Endometrial microvascular endothelial cells (primary cell): Measurements from ENCODE around the gene MT1B. TPM values are rescaled to one million over a fixed set of nuclear protein-coding genes. Genes with fewer than 3 reads are reported as not detected.

Source experiments
- total RNA-seq: library from RNA; depleted of rRNA; stranded (reverse); fragments of >200 nt; gene quantifications from one replicate; pipeline ENCODE4 v1.2.3, GENCODE V29; 2015; ENCODE audit errors: inconsistent ontology term

The MT1B gene
- total RNA-seq, 1 donor from 2014 or later, result not detected

Other genes with a start within 250 kb of the MT1B start
- 116 TPM for gene AMFR, start 226.3 kb upstream of the MT1B start, total RNA-seq
- gene NUDT21, start 200.6 kb upstream of the MT1B start, total RNA-seq, result 110 TPM
- gene OGFOD1, start 200.3 kb upstream of the MT1B start, total RNA-seq, result 99.2 TPM
- gene BBS2, start 131.9 kb upstream of the MT1B start, total RNA-seq, result 45.7 TPM
- gene MT4, start 86.8 kb upstream of the MT1B start, total RNA-seq, result not detected
- gene MT3, start 62.4 kb upstream of the MT1B start, total RNA-seq, result not detected
- 1,097 TPM for gene MT2A, start 43.3 kb upstream of the MT1B start, total RNA-seq
- gene MT1E, start 26.1 kb upstream of the MT1B start, total RNA-seq, result 878 TPM
- gene MT1M, start 19.2 kb upstream of the MT1B start, total RNA-seq, result 4.6 TPM
- 40.6 TPM for gene MT1A, start 13.2 kb upstream of the MT1B start, total RNA-seq
- 6.5 TPM for gene MT1F, start 6.1 kb downstream of the MT1B start, total RNA-seq
- gene MT1G, start 16.2 kb downstream of the MT1B start, total RNA-seq, result not detected
- gene MT1H, start 17.9 kb downstream of the MT1B start, total RNA-seq, result not detected
- 114 TPM for gene MT1X, start 30.6 kb downstream of the MT1B start, total RNA-seq
- gene NUP93, start 78.2 kb downstream of the MT1B start, total RNA-seq, result 99.0 TPM
- gene SLC12A3, start 213.3 kb downstream of the MT1B start, total RNA-seq, result not detected